Measurements from ENCODE around the gene COL4A2.

COL4A2 gene

DNA sequence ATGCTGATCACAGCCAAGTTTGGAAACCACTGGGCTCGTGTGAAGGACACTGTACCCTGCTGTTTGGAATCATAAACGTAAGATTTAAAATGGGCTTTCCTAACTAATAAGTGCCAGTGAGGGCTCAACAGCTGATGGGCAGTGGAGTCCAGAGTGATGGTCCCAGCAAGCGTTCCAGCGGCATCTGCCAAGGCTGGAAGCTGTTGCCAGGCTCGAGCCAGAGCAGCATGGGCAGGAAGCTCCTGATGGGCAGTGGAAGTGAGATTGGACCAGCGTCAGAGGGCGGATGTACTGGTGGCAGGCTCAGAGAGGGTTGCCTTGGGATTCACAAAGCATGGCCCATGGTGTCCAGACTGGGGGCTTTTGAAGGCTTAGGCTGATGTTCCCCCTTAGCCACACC is 30.2 kb downstream of the COL4A2 start:
- Histone ChIP-seq H4K20me1 (ENCODE audit: insufficient read depth) (no peaks in the 10 kb centered on the region), H2AFZ (ENCODE audit: low read depth) (no peak overlapping the region), H3K4me2 (no peak overlapping the region), H3K36me3 (ENCODE audit: insufficient read depth) (no peaks in the 10 kb centered on the region), H3K27ac (no peak overlapping the region), H3K9ac (no peak overlapping the region), H3K4me1 (ENCODE audit: low read depth, poor library complexity, severe bottlenecking) (no peaks in the 10 kb centered on the region), H3K4me3 (IDR thresholded peaks at IDR 0.05; ENCODE audit: insufficient read depth, low read depth, low read length) (no peak overlapping the region), H3K27me3 (ENCODE audit: insufficient read depth, low read depth) (no peaks in the 10 kb centered on the region), H3K79me2 (ENCODE audit: insufficient read depth, low read depth) (no peaks in the 10 kb centered on the region)
- no peak for TF ChIP-seq CTCF (conservative IDR thresholded peaks at IDR 0.05; ENCODE audit: low read depth, low read length)

GRCh38 chr13:110338441-110339101 is 31.5 kb downstream of the COL4A2 start:
- no peak overlapping the region for H3K27ac ChIP-seq

DNA sequence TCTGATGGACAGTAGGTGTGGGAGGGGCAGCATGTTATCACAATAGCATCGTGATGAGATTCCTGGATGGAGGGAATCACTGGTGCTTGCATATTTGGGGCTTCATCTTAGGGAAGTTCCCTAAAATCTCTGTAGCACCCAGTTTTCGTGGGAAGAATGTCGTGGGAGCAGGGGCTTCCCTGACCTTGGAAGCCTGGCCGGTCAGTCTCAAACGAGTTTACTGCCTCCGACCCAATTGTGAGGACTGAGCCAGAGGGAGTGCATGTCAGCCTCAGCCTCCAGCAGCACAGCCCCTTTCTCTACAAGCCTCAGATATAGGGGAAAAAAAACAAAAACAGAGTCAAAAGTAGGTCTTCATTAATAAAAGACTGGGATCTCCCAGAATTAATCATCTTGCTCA is 32.2 kb downstream of the COL4A2 start:
- Histone ChIP-seq H2AFZ (ENCODE audit: low read depth) (no peak overlapping the region), H3K36me3 (ENCODE audit: insufficient read depth) (no peaks in the 10 kb centered on the region), H3K27me3 (ENCODE audit: insufficient read depth, low read depth) (no peaks in the 10 kb centered on the region), H4K20me1 (ENCODE audit: insufficient read depth) (no peaks in the 10 kb centered on the region), H3K9ac (no peak overlapping the region), H3K4me3 (IDR thresholded peaks at IDR 0.05; ENCODE audit: insufficient read depth, low read depth, low read length) (no peak overlapping the region), H3K4me1 (ENCODE audit: low read depth, poor library complexity, severe bottlenecking) (no peaks in the 10 kb centered on the region), H3K27ac (no peak overlapping the region), H3K4me2 (no peak overlapping the region), H3K79me2 (ENCODE audit: insufficient read depth, low read depth) (no peaks in the 10 kb centered on the region)
- TF ChIP-seq CTCF (conservative IDR thresholded peaks at IDR 0.05; ENCODE audit: low read depth, low read length), result no peak

More at GRCh38 chr13:110338441-110339101, 31.5 kb downstream of the COL4A2 start:
- no peaks in the 10 kb centered on the region for H3K36me3 ChIP-seq (ENCODE audit: insufficient read depth)
- H3K27me3 ChIP-seq (ENCODE audit: insufficient read depth, low read depth), result no peaks in the 10 kb centered on the region
- no peak overlapping the region for H3K9ac ChIP-seq
- H2AFZ ChIP-seq (ENCODE audit: low read depth), result no peak overlapping the region
- no peaks in the 10 kb centered on the region for H3K4me1 ChIP-seq (ENCODE audit: low read depth, poor library complexity, severe bottlenecking)
- H3K4me2 ChIP-seq, result no peak overlapping the region
- no peak for TF ChIP-seq CTCF (conservative IDR thresholded peaks at IDR 0.05; ENCODE audit: low read depth, low read length)
- no peaks in the 10 kb centered on the region for H4K20me1 ChIP-seq (ENCODE audit: insufficient read depth)
- no peaks in the 10 kb centered on the region for H3K79me2 ChIP-seq (ENCODE audit: insufficient read depth, low read depth)
- H3K4me3 ChIP-seq (IDR thresholded peaks at IDR 0.05; ENCODE audit: insufficient read depth, low read depth, low read length), result no peak overlapping the region

- Histone ChIP-seq H2AFZ (ENCODE audit: low read depth) (no peak overlapping the region), H3K27me3 (ENCODE audit: insufficient read depth, low read depth) (no peaks in the 10 kb centered on the region), H3K79me2 (ENCODE audit: insufficient read depth, low read depth) (no peaks in the 10 kb centered on the region), H4K20me1 (ENCODE audit: insufficient read depth) (no peaks in the 10 kb centered on the region), H3K9ac (no peak overlapping the region), H3K36me3 (ENCODE audit: insufficient read depth) (no peaks in the 10 kb centered on the region), H3K4me2 (no peak overlapping the region), H3K4me3 (IDR thresholded peaks at IDR 0.05; ENCODE audit: insufficient read depth, low read depth, low read length) (no peak overlapping the region), H3K4me1 (ENCODE audit: low read depth, poor library complexity, severe bottlenecking) (no peaks in the 10 kb centered on the region), H3K27ac (no peak overlapping the region)
- TF ChIP-seq CTCF (conservative IDR thresholded peaks at IDR 0.05; ENCODE audit: low read depth, low read length), result no peak
These were observed 33.0 kb downstream of the COL4A2 start for GRCh38 chr13:110339975-110340550.
